GM23248 (cell line): ENCODE measurements around the gene AAK1.

Source experiments
- EZH2 ChIP-seq: fragments of 200-600 bp; sonication (generic); IDR thresholded peaks from 2 replicates; pipeline ENCODE4 v1.6.1; 2018; ENCODE audit warnings: antibody characterized with exemption, mild to moderate bottlenecking; ENCODE audit not compliant: insufficient read depth, poor library complexity, severe bottlenecking
- EZH2phosphoT487 ChIP-seq: fragments of 200-600 bp; sonication (generic); IDR thresholded peaks from 2 replicates; pipeline ENCODE4 v1.6.1; 2018; ENCODE audit warnings: antibody characterized with exemption, moderate library complexity, mild to moderate bottlenecking, low read depth; ENCODE audit not compliant: insufficient read depth

DNA sequence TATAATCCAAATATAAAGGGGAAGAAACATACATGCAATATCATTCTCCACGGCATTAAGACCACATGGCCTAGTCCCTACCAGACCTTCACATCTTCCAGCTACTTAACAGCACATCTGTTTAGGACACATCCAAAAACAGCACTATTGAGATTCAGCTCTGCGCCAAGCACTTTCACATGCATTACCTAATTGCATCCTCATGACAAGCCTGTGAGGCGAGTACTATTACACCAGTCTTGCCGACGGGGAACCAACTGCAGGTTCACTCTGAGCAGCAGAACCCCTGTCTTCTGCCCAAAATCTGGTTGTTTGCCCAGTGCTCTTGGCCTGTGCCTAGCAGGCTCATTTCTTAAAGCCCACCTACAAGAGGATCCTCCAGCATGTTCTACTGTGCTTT is 66.7 kb downstream of the AAK1 start:
- TF ChIP-seq EZH2 (no peak), EZH2phosphoT487 (no peak)
